GM12892 (cell line): ENCODE measurements around the gene SMG7.

Experiments used
- POLR2A ChIP-seq: IDR thresholded peaks from 2 replicates; pipeline ENCODE4 v1.6.1; 2011; ENCODE audit warnings: low read depth, low read length, control low read depth
- POLR2AphosphoS5 ChIP-seq: IDR thresholded peaks from 2 replicates; pipeline ENCODE4 v1.6.1; 2011; ENCODE audit warnings: low read depth, low read length, control low read depth
- TAF1 ChIP-seq: IDR thresholded peaks from 2 replicates; pipeline ENCODE4 v1.6.1; 2011; ENCODE audit warnings: low read depth, mild to moderate bottlenecking, control low read depth, low read length, borderline replicate concordance

DNA sequence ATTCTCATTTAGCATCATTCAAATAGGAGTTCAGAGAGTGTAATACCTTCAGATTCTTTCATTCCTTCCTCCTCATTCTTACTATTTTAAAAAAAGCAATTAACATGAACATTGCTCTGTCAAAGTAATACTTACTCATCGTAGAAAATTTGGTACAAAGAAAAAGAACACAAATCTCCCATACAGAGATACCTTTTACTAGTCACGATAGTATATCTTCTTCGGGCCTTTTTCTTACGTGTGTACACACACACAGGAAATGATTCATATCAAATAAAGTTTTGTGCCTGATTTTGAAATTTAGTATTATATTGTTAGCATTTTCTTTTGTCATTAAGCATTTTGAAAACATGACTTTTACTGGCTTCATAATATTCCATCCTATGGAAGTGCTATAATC is 65.1 kb downstream of the SMG7 start:
- TF ChIP-seq POLR2A (no peak), POLR2AphosphoS5 (no peak), TAF1 (no peak)
